GM12875 (cell line): Measurements from ENCODE around the gene GLB1L2.

Experiments
- H3K4me3 ChIP-seq: one replicate; pipeline ENCODE4 v1.5.1; 2011; ENCODE audit warnings: low read depth, low read length, control low read depth
- TF ChIP-seq, protein P1 (sequence below): IDR thresholded peaks from 2 replicates; pipeline ENCODE4 v1.5.1; 2011; ENCODE audit warnings: low read depth, mild to moderate bottlenecking, control low read depth, inconsistent platforms, low read length, moderate library complexity, borderline replicate concordance; ENCODE audit not compliant: insufficient read depth

GLB1L2 gene

DNA sequence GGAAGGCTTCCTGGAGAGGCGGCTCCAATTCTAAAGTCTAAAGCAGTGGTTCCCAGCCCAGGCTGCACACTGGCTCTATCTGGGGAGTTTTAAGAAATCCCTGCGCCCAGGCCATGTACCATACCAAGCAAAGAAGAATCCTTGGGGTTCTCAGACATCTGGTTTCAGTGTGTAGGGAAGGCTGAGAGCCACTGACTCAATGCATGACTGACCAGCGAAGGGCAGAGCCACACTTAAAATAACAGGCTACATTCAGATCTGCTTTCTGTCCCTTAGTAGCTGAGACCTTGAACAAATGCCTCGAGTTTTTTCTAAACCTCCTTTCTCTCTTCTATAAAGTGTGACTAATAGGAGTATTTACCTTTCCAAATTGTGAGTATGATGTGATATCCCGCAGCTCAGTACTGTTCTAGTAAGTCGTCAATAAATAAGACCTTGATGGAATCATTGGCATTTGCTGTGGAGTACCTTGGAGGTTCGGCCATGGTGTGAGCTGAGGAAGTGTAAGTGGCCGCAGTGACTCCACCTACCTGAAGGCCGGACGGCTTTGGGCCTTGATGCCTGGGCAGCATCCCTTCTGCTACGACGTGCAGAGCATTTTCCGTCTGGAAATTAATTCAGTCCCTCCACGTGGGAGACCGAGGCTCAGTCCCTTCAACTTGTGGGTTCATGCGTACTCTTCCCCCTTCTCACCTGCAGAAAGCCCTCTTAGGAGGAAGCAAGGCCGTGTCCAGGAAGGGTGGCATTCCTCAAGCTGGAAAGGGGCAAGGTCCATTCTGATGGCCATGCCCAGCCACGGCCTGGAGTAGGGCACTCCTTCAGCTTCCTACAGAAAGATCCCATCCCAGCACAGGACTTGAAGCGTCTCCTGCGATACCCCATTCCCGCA lies 25.1 kb downstream of the GLB1L2 start:
- no peak overlapping the region for H3K4me3 ChIP-seq
- TF ChIP-seq, protein P1, sequence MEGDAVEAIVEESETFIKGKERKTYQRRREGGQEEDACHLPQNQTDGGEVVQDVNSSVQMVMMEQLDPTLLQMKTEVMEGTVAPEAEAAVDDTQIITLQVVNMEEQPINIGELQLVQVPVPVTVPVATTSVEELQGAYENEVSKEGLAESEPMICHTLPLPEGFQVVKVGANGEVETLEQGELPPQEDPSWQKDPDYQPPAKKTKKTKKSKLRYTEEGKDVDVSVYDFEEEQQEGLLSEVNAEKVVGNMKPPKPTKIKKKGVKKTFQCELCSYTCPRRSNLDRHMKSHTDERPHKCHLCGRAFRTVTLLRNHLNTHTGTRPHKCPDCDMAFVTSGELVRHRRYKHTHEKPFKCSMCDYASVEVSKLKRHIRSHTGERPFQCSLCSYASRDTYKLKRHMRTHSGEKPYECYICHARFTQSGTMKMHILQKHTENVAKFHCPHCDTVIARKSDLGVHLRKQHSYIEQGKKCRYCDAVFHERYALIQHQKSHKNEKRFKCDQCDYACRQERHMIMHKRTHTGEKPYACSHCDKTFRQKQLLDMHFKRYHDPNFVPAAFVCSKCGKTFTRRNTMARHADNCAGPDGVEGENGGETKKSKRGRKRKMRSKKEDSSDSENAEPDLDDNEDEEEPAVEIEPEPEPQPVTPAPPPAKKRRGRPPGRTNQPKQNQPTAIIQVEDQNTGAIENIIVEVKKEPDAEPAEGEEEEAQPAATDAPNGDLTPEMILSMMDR = no peak

DNA sequence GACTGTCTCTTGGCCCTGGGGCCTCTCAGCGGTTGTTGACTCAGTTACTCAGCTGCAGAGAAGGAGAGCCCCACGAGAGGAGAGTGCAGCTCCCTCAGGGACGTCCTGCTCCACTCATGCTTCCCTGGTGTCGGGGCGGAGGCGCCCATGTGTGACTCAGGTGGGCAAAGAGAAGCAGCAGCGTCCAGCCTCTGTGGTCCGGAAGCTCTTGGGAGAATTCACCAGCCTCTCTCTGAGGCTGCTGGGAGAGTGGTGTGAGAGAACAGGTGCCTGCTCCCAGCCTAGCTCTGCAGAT lies 25.7 kb downstream of the GLB1L2 start:
- H3K4me3 ChIP-seq = no peak overlapping the region
- TF ChIP-seq, protein P1 = no peak

DNA sequence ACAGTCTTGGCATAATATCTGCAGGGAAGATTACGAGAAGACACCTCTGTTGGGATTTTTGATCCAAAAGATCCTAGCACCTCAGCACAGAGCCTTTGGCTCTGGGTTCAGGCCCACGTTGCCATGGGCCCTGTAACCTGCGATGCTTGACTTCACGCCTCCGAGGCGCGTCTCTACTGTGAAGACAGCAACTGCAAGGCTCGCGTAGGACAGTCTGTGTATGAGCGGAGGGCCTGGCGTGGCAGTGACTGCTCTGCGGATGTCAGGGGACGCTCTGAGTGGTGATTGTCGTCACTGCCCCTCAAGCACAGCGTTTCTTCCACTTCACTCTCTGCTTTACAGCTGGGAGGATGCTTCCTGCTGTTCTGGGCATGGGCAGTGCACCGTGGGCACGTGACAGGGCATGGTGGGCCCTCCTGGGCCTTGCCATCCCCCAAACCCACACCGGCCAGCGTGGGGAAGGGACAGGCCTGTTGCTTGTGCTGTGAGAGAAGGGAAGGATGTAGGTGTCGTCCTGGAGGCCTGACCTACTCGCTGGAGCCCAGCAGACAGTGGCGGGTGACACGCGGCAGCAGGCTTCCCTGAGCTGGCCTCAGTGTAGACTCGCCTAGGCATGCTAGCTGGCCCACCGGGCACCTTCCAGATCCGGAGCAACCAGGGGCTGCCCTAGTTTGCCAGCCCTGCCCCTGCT lies 26.5 kb downstream of the GLB1L2 start:
- no peak overlapping the region for H3K4me3 ChIP-seq
- TF ChIP-seq, protein P1 = no peak

DNA sequence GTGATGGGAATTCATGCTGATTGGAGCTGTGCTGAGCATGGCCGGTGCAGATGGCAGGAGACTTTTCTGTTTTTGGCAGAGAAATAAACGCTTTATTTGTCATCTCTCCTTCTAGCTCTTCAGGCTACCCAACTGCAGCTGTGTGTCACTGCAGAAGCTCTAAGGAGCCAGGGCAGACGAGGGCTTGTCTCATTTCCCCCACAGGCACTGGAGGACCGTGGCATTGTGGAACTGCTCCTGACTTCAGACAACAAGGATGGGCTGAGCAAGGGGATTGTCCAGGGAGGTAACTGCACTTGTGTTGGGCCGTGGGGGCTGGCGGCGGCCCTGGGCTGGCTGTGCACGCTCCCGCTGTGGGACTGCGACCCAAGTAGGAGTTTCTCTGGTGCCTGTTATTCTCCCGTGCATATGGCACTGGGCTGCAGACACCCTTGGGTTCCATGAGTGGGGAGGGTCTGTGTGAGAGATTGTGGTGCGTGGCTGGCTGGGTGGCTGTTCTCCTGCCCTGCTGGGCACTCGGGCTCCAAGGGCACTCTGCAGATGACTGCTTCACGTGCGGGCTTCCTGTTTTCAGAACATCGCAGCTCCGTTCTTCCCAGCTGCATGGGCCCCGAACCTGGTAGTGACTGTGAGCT lies 27.2 kb downstream of the GLB1L2 start:
- no peak overlapping the region for H3K4me3 ChIP-seq
- TF ChIP-seq, protein P1 = no peak

DNA sequence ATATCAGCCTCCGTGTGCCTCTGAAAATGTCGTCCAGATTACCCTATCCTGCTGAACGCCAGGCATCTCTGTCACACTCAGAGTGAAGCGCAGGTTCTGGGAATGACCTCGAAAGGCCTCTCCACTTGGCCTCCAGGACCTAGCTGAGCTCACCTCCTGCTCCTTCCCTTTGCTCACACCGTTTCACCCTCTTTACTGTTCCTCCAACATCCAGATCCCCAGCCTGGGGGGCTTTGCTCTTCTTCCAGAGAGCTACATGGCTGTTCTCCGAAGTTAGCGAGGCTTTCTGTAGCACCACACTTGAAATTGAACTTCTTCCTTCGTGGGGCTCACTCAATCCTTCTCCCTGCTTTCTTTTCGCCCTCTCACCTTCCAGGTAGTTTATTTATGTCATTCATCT lies 27.9 kb downstream of the GLB1L2 start:
- no peak overlapping the region for H3K4me3 ChIP-seq
- TF ChIP-seq, protein P1 = no peak

DNA sequence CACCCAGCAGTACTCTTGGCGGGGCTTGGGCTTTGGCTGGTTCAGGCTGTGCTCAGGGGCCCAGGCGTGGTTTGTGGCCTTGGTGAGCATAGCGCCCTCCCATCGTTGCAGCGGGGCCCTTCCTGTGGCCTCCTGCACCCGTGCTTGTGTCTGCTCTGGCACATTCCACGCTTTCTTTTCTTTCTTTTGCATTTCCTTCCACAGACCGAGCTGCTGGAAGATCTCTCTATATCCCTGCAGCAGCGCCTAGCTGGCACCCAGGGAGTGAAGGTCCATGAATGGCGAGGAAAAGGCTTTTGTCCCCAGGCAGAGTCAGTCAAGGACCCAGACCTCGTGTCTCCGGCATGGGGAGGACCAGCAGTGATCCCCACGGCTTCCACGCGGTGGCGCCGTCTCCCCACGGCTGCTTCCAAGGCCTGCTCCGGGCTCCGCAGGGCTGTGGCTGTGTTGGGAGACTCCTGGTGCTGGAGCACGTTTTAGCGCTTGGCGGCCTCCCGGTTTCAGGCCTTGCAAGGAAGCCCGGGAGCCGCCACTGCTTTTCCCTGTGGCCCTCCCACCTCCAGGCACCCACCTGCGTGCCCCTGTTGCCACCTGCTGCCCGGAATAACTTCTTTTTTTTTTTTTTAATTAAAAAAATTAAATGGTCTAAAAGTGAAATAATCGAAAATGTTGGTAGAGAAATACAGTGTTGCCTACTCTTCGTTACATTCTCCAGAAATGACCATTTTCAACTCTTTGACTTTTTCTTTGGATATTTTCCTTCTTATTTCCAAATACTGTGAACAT lies 28.5 kb downstream of the GLB1L2 start:
- TF ChIP-seq, protein P1 = peak; percentile 95
- no peak overlapping the region for H3K4me3 ChIP-seq
